Keratinocyte (primary cell): ENCODE measurements around the gene SMIM38. TPM values are rescaled to one million over a fixed set of nuclear protein-coding genes. Genes with fewer than 3 reads are reported as not detected.

Experiments used
- DNase-seq: peaks from one replicate; pipeline ENCODE4 v3.0.0-alpha.2; 2011; ENCODE audit warnings: low read depth, missing footprints, low spot score
- FAIRE-seq: peaks from 2 replicates; lab custom pipeline; 2011; peaks lifted over from hg19 to GRCh38; lab: Jason Lieb, UNC
- H2AFZ ChIP-seq: 2 replicates; pipeline ENCODE4 v1.6.0; 2012; ENCODE audit warnings: low read length, control low read depth, inconsistent platforms; ENCODE audit not compliant: control insufficient read depth
- H3K27ac ChIP-seq: 2 replicates; pipeline ENCODE4 v1.5.1; 2011; ENCODE audit warnings: low read length; ENCODE audit not compliant: control insufficient read depth, insufficient read depth
- H3K27me3 ChIP-seq: 3 replicates; pipeline ENCODE4 v1.6.0; 2011; ENCODE audit warnings: low read length; ENCODE audit not compliant: control insufficient read depth, insufficient read depth; ENCODE audit errors: extremely low read depth
- H3K36me3 ChIP-seq, 2 experiments: 2 replicates in 1 of 2; 3 replicates in 1 of 2; pipeline ENCODE4 v1.5.1; 2011; ENCODE audit warnings: low read length in 2 of 2, mild to moderate bottlenecking in 1 of 2; ENCODE audit not compliant: control insufficient read depth in 2 of 2, insufficient read depth in 2 of 2; ENCODE audit errors: extremely low read depth in 1 of 2
- H3K4me1 ChIP-seq: 3 replicates; pipeline ENCODE4 v1.5.1; 2011; ENCODE audit warnings: low read length; ENCODE audit not compliant: control insufficient read depth, insufficient read depth; ENCODE audit errors: extremely low read depth
- H3K4me2 ChIP-seq: 3 replicates; pipeline ENCODE4 v1.6.0; 2011; ENCODE audit warnings: low read depth, low read length; ENCODE audit not compliant: control insufficient read depth, insufficient read depth; ENCODE audit errors: extremely low read depth
- H3K4me3 ChIP-seq, 3 experiments: fragments of 200-600 bp in 1 of 3; sonication (generic) in 1 of 3; 2 replicates in 2 of 3; 3 replicates in 1 of 3; pipeline ENCODE4 v1.5.1; 2011 to 2016; ENCODE audit warnings: low read length in 3 of 3, mild to moderate bottlenecking in 3 of 3, control low read depth in 2 of 3, inconsistent platforms in 1 of 3, low read depth in 1 of 3, mixed read lengths in 1 of 3, mixed run types in 1 of 3, moderate library complexity in 1 of 3; ENCODE audit not compliant: control insufficient read depth in 2 of 3, insufficient read depth in 2 of 3; ENCODE audit errors: extremely low read depth in 1 of 3
- H3K79me2 ChIP-seq: 2 replicates; pipeline ENCODE4 v1.6.0; 2012; ENCODE audit warnings: low read length; ENCODE audit not compliant: control insufficient read depth, insufficient read depth
- H3K9ac ChIP-seq: 3 replicates; pipeline ENCODE4 v1.6.0; 2011; ENCODE audit warnings: low read length; ENCODE audit not compliant: control insufficient read depth, insufficient read depth; ENCODE audit errors: extremely low read depth
- H3K9me1 ChIP-seq: 3 replicates; pipeline ENCODE4 v1.6.0; 2011; ENCODE audit warnings: low read length; ENCODE audit not compliant: control insufficient read depth, insufficient read depth; ENCODE audit errors: extremely low read depth
- H3K9me3 ChIP-seq: 2 replicates; pipeline ENCODE4 v1.5.1; 2012; ENCODE audit warnings: low read depth, low read length; ENCODE audit not compliant: control insufficient read depth
- H4K20me1 ChIP-seq: 3 replicates; pipeline ENCODE4 v1.6.0; 2011; ENCODE audit warnings: low read length; ENCODE audit not compliant: control insufficient read depth, insufficient read depth; ENCODE audit errors: extremely low read depth
- CTCF ChIP-seq, 3 experiments: IDR thresholded peaks in 1 of 3; conservative IDR thresholded peaks in 1 of 3; optimal IDR thresholded peaks in 1 of 3; 2 replicates in 2 of 3; 3 replicates in 1 of 3; pipeline versions ENCODE3 to v1.5.1; 2011; ENCODE audit warnings: low read length in 3 of 3, mild to moderate bottlenecking in 3 of 3, moderate library complexity in 2 of 3, control low read depth in 1 of 3, inconsistent platforms in 1 of 3; ENCODE audit not compliant: insufficient read depth in 2 of 3; ENCODE audit errors: extremely low read depth in 1 of 3
- EZH2 ChIP-seq: IDR thresholded peaks from one replicate; pipeline ENCODE4 v1.6.1; 2012; ENCODE audit warnings: inconsistent platforms, mild to moderate bottlenecking, low read length, moderate library complexity
- dilution Hi-C: fragments of 300-500 bp; cut with MboI; formaldehyde crosslinking; loops from one replicate; pipeline ENCODE4 v1.7.0; 2020; ENCODE audit warnings: low sequenced_read_pairs; ENCODE audit not compliant: extremely low pct_ligation_motif_present
- polyA plus RNA-seq, 5 experiments: library from polyadenylated mRNA; depleted of rRNA in 3 of 5; stranded (reverse) in 3 of 5; stranded (forward) in 1 of 5; unstranded in 1 of 5; fragments of >200 nt; gene quantifications; 1 replicate in 1 of 5; 2 replicates in 3 of 5; 3 replicates in 1 of 5; pipeline versions ENCODE4 v1.2.1 to v1.2.3, GENCODE V29; 2011 to 2012; ENCODE audit warnings: missing spikeins in 2 of 5, low read depth in 1 of 5, low replicate concordance in 1 of 5

The SMIM38 gene
- polyA plus RNA-seq, 1 donor (not counting 4 experiments of a cell fraction or from before 2014, with no cell fraction given): not detected

GRCh38 chr11:69180726-69181125 lies 25.0 kb downstream of the SMIM38 start:
- H3K27ac ChIP-seq: no peak overlapping the region
- H3K79me2 ChIP-seq: no peaks in the 10 kb centered on the region
- no peak overlapping the region for H3K4me3 ChIP-seq
- TF ChIP-seq CTCF (optimal IDR thresholded peaks at IDR 0.05 in 1 of 3, IDR thresholded peaks at IDR 0.05 in 1 of 3, conservative IDR thresholded peaks at IDR 0.05 in 1 of 3; ENCODE audit: extremely low read depth in 1 of 3, insufficient read depth in 2 of 3, low read length in 3 of 3) (no peak), EZH2 (no peak)
- no peak overlapping the region for H3K9ac ChIP-seq
- no peaks in the 10 kb centered on the region for H3K9me1 ChIP-seq
- peaks cover 5% of the 10 kb centered on the region for H3K27me3 ChIP-seq
- FAIRE-seq (no peak), DNase-seq (no peak)
- H4K20me1 ChIP-seq: no peaks in the 10 kb centered on the region
- no peaks in the 10 kb centered on the region for H3K9me3 ChIP-seq
- H3K4me1 ChIP-seq: no peaks in the 10 kb centered on the region
- dilution Hi-C loops: no loop called here
- H2AFZ ChIP-seq: no peak overlapping the region
- H3K4me2 ChIP-seq: no peak overlapping the region
- no peaks in the 10 kb centered on the region for H3K36me3 ChIP-seq

GRCh38 chr11:69183613-69184012 lies 27.9 kb downstream of the SMIM38 start:
- dilution Hi-C loops: no loop called here
- Histone ChIP-seq H2AFZ (no peak overlapping the region), H3K9ac (no peak overlapping the region), H3K27me3 (peaks cover 5% of the 10 kb centered on the region), H3K4me1 (no peaks in the 10 kb centered on the region), H3K36me3 (no peaks in the 10 kb centered on the region), H3K79me2 (no peaks in the 10 kb centered on the region), H3K9me1 (no peaks in the 10 kb centered on the region), H4K20me1 (no peaks in the 10 kb centered on the region), H3K4me2 (no peak overlapping the region), H3K27ac (no peak overlapping the region), H3K9me3 (no peaks in the 10 kb centered on the region), H3K4me3 (no peak overlapping the region)
- TF ChIP-seq EZH2: no peak
- no peak for TF ChIP-seq CTCF (optimal IDR thresholded peaks at IDR 0.05 in 1 of 3, IDR thresholded peaks at IDR 0.05 in 1 of 3, conservative IDR thresholded peaks at IDR 0.05 in 1 of 3; ENCODE audit: extremely low read depth in 1 of 3, insufficient read depth in 2 of 3, low read length in 3 of 3)
- FAIRE-seq (no peak), DNase-seq (no peak)
